GM18951 (cell line): Measurements from ENCODE around the gene AFAP1.

Experiments
- POLR2A ChIP-seq: IDR thresholded peaks from 4 replicates; pipeline ENCODE4 v1.6.1; 2011; ENCODE audit warnings: mild to moderate bottlenecking; ENCODE audit not compliant: insufficient read length, insufficient read depth; ENCODE audit errors: extremely low read depth
- in situ Hi-C: fragments of 300-500 bp; cut with MboI; formaldehyde crosslinking; loops from one replicate; pipeline ENCODE4 v1.12.0; 2022; ENCODE audit warnings: low sequenced_read_pairs, mixed read lengths, inconsistent platforms; ENCODE audit not compliant: unreplicated experiment

Gene AFAP1

DNA sequence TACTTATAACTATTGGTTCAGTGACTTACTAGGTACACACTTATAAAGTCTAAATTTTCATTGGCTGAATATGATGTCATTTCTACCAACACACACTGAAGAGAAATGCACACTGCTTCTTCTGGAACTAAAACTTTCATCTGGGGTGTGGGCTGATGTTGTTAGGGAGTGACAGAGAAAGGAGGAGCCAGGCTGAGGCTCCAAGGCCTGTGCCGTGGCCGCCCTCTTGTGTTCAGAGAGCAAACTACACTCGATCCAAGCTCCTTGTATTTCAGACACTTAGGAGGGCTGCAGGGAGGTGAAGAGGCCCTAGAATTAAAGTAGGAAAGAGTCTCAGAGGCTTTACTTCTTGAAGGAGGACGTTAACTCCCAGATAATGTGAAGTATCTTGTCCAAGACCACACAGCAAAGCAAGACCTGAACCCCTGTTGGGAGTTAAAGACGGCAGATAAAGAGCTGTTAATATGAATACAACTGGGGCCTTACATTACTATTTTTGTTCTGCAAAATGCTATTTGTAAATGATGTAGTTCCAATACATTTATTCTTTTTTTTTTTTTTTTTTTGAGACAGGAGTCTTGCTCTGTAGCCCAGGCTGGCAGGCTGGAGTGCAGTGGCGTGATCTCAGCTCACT, 137.5 kb downstream of the AFAP1 start:
- TF ChIP-seq POLR2A: no peak
- in situ Hi-C loops: loop anchor here (10.0 kb wide), 1 partner anchor 183 kb away; no protein-coding TSS in a partner anchor

DNA sequence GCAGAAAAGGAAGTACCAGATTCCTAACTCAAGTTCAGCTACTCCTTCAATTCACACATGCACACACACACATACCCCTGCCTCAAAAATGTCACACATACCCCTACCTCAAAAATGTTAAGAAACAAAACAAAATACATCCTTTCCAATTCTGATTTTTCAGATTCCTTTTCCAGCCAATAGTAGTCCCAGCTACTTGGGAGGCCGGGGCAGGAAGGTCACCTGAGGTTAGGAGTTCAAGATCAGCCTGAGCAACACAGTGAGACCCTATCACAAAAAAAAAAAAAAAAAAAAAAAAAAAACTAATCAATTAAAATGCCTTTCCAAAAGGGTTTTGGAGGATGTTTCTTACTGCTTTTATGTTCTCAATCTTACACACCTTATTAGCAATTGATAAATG, 138.0 kb downstream of the AFAP1 start:
- no peak for TF ChIP-seq POLR2A
- in situ Hi-C loops: loop anchor here (10.0 kb wide), 1 partner anchor 183 kb away; no protein-coding TSS in a partner anchor

DNA sequence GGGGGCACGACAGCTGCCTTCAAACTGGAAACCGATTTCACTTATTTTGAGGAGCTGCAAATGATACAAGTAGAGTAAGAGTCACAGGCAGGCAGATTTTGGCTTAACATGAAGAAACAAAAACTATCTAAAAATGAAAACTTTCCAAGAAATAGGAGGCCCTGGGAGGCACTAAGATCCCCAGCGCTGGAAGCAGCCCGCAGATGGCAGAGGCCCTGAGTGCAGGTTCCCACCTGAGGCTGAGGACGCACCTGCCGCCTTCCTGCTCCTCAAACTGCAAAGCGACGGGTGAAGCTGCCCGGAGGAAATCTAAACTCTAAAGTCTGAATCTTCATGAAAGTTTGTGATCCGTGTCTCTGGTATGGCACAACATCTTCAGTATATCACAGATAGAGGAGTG, 138.7 kb downstream of the AFAP1 start:
- TF ChIP-seq POLR2A: no peak
- in situ Hi-C loops: loop anchor here (10.0 kb wide), 1 partner anchor 184 kb away; no protein-coding TSS in a partner anchor

DNA sequence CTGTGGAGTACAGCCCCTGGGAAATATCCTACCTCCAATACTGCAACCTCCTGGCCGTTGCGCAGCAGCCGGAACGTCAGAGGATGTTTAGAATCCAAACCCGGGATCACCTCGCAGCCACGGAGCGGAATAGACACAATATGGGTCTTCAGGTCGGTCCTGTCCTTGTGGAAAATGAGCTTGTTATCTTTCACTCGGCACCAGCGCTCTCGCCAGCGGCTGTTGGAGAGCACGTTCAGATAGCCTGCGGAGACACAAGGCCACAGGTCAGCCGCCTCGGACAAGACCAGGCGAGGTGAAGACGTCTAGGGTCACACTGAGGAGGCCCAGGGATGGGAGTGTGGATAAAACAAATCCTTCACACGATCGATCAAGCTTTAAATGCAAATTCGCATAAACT, 139.3 kb downstream of the AFAP1 start:
- no peak for TF ChIP-seq POLR2A
- in situ Hi-C loops: loop anchor here (10.0 kb wide), 1 partner anchor 184 kb away; no protein-coding TSS in a partner anchor

DNA sequence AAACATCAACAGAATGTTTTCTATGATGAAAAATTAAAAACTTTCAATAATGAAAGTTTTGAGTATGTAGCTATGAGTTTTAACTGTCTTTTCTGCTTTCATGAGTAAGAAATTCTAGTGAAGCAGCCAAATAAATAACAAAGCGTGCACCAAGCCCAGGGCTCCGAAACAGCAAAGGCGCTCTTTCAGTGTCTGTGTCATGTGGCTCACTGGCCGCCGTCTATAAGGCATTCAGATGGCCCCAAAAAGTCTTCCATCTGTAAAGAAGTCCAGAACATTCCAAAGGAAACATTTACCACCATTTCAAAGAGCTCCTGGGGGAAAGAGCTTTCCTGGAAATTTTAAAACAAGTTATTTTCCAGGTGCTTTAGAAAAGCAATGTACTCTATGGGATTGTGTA, 139.9 kb downstream of the AFAP1 start:
- in situ Hi-C loops: loop anchor here (10.0 kb wide), 1 partner anchor 185 kb away; no protein-coding TSS in a partner anchor
- no peak for TF ChIP-seq POLR2A

DNA sequence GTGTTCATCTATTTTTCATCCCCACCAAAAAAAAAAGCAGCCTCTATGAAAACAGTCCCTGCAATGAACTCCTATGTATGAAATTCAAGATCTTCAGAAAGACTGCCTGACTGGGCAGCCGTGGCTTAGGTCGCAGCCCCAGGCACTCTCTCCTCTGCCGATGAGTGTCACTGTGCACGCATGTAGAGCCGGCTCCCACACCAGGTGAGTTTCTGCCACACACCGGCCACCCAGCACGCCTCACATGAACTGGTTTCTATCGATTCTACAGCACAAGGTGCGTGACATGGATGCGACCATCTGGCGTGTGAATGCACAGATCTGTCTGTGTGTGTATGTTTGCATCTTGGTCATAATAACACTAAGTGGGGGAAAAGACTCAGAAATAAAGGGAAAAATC, 140.4 kb downstream of the AFAP1 start:
- TF ChIP-seq POLR2A: no peak
- in situ Hi-C loops: no loop called here

DNA sequence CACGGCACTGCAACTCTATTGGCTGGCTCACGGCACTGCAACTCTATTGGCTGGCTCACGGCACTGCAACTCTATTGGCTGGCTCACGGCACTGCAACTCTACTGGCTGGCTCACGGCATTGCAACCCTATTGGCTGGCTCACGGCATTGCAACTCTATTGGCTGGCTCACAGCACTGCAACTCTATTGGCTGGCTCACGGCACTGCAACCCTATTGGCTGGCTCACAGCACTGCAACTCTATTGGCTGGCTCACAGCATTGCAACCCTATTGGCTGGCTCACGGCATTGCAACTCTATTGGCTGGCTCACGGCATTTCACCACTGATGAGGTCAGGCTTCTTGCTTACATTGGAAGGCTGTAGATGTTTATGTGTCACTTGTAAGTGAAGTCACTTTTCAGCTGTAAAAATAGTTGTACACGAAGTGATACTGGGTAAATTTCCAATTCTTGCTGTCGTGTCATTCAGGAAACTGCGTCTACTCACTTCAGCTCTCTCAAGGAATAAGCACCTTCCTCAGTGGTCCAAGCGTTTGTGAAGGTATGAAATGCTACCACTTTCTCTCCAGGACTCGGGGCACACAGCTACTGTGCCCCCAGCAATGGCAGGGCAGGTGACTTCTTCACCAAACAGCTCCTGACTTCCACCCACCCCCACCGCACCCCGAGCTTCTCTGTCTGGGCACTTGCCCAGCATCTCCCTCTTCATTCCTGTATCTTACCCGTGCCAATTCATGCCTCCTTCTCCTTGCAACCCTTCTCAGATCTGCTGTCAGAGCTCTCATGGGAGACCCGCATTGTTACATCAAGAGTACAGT, 141.3 kb downstream of the AFAP1 start:
- no peak for TF ChIP-seq POLR2A
- in situ Hi-C loops: no loop called here

DNA sequence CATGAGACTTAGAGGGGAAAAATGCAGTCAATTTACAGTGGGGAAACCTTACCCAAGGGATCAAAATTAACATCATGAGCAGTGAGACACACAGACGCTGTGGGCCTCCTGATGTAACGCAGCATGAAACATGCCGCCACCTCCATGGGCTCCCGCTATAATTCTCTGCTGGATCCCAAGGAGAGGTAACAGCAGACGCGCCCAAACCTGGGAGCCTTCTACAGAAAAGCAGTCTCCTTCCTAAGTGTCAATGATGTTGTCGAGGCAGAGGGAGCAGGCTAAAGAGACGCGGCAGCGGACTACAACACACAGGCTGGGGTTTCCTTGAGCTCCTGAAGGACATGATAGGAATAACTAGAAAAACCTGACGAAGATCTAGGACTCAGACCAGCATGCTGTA, 142.3 kb downstream of the AFAP1 start:
- in situ Hi-C loops: no loop called here
- no peak for TF ChIP-seq POLR2A

DNA sequence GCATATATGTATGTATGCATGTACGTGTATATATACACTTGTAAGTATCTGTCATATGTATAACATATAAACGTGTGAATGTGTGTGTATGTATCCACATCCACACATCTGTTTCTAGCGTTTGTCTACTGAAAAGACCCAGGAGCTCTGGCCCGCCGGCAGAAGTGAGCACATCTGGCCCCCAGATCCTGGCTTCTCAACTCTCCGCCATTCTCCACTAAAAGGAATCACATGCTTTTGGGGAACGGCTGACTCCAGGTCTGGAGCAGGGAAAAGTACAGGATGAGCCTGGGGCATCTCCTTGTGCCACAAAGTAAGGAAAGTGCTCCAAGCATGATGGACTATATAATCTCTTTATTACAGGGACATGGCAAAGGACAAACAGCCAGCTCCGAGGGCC, 143.7 kb downstream of the AFAP1 start:
- in situ Hi-C loops: no loop called here
- no peak for TF ChIP-seq POLR2A

DNA sequence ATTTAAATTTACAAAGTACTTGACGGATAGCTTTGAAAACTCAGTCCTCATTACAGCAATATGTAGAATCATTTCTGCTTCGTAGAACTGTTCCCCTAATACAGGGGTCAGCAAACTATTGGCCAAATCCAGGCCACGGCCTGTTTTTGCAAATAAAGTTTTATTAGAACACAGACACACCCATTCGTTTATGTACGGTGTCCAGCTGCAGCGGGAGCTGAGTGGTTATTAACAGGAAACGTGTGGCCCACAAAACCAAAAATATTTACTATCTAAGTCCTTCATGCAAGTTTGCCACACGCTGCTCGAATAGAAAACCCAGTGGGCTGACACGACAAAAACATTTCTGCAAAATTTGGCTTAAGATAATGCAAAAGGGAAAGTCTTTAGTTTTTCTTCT, 146.5 kb downstream of the AFAP1 start:
- no peak for TF ChIP-seq POLR2A
- in situ Hi-C loops: no loop called here

DNA sequence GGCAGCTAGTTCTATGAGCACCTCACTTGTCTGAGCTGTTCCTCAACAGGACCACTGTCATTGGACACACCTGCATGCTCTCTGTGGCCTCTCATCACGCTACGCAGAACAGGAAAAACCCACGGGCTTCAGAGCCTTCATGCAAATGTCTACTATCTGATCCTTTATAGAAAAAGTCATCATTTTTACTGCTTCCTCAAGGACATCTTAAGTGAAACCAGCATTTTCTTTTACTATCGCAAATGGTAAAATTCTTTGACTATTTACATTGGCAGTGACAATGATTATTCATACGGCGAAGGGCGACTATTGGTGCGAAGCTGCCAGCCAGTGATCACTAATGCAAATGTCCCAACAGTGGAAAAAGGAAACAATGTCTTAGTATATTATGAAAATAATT, 147.0 kb downstream of the AFAP1 start:
- TF ChIP-seq POLR2A: no peak
- in situ Hi-C loops: no loop called here

DNA sequence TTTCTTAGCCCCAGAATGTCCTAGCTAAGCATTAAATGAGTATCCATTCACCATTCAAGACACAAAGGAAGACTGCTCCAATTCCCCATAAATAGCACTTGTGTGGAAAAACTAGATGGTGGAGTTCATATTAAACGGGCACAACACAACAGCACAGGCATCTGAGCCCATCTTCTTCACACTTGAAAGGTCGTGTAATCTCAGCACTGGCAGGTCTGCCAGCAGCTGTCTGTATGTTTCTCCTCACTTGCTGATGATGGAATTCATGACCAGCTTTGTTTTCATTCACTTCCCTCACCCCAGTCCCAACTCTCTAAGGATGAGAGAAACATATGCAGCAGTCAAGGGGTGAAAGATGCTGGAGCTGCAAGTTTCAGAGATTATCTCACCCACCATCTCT, 148.7 kb downstream of the AFAP1 start:
- in situ Hi-C loops: no loop called here
- TF ChIP-seq POLR2A: no peak

DNA sequence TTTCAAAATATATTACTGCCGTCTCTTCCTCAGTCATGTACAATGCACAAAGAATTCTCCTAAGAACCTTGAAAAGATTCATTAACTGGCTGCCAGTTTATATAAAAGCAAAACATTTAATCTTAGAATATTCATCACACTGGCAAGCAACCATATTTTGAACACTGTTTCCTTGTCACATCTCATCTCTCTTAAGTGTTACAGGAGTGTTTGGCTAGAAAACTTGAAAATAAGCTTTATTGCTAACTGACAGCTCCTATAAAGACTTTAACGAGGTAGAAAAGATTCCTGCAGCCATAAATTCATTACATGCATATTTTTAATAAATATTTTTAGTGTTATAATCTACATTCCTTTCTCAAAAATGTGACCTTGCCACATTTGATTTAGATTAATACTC, 149.6 kb downstream of the AFAP1 start:
- TF ChIP-seq POLR2A: no peak
- in situ Hi-C loops: no loop called here
